Central memory CD8-positive, alpha-beta T cell (primary cell): Measurements from ENCODE around the gene DNAAF6.

Experiments
- ATAC-seq: fragments of 150-1000 bp; cut with Tn5 transposase; replicated peaks from 2 replicates; pipeline ENCODE4 v1.10.0; 2022; ENCODE audit warnings: mild to moderate bottlenecking, moderate FRiP score, moderate number of reproducible peaks; ENCODE audit not compliant: poor library complexity, severe bottlenecking; ENCODE audit errors: extremely low read depth
- DNase-seq, 2 donors: peaks; one replicate each; pipeline ENCODE4 v3.0.0; 2021; ENCODE audit warnings: low spot score in 2 of 2
- H3K27ac Mint-ChIP-seq: one replicate; pipeline ENCODE4 v1.8.0; 2022; ENCODE audit warnings: low read depth, mild to moderate bottlenecking, moderate library complexity, mixed read lengths
- H3K27me3 Mint-ChIP-seq: one replicate; pipeline ENCODE4 v1.8.0; 2022; ENCODE audit warnings: mixed read lengths
- H3K36me3 Mint-ChIP-seq: one replicate; pipeline ENCODE4 v1.8.0; 2022; ENCODE audit warnings: mild to moderate bottlenecking, moderate library complexity, mixed read lengths; ENCODE audit not compliant: insufficient read depth
- H3K4me1 Mint-ChIP-seq: one replicate; pipeline ENCODE4 v1.8.0; 2022; ENCODE audit warnings: mixed read lengths
- H3K4me3 Mint-ChIP-seq: one replicate; pipeline ENCODE4 v1.8.0; 2022; ENCODE audit warnings: mild to moderate bottlenecking, moderate library complexity, mixed read lengths
- H3K9me3 Mint-ChIP-seq: one replicate; pipeline ENCODE4 v1.8.0; 2022; ENCODE audit warnings: mixed read lengths

Gene DNAAF6

GRCh38 chrX:107207943-107208342 lies 1.5 kb downstream of the DNAAF6 start:
- H3K9me3 Mint-ChIP-seq = no peaks in the 10 kb centered on the region
- H3K4me1 Mint-ChIP-seq = no peaks in the 10 kb centered on the region
- H3K27ac Mint-ChIP-seq = no peak overlapping the region
- ATAC-seq (no peak), DNase-seq (no peak)
- H3K4me3 Mint-ChIP-seq = no peak overlapping the region
- H3K36me3 Mint-ChIP-seq = peaks cover 5% of the 10 kb centered on the region
- no peaks in the 10 kb centered on the region for H3K27me3 Mint-ChIP-seq

- Mint-ChIP-seq H3K27me3 (no peaks in the 10 kb centered on the region), H3K4me3 (no peak overlapping the region), H3K36me3 (no peaks in the 10 kb centered on the region), H3K27ac (no peak overlapping the region), H3K4me1 (no peaks in the 10 kb centered on the region), H3K9me3 (no peaks in the 10 kb centered on the region)
- ATAC-seq (no peak), DNase-seq (no peak)
These were observed 7.1 kb downstream of the DNAAF6 start for GRCh38 chrX:107213477-107213876.

- Mint-ChIP-seq H3K4me3 (no peak overlapping the region), H3K27ac (no peak overlapping the region), H3K9me3 (no peaks in the 10 kb centered on the region), H3K36me3 (no peaks in the 10 kb centered on the region), H3K27me3 (no peaks in the 10 kb centered on the region), H3K4me1 (no peaks in the 10 kb centered on the region)
- ATAC-seq = no peak
- no peak for DNase-seq
These were observed 20.3 kb downstream of the DNAAF6 start for GRCh38 chrX:107226757-107227156.

- Mint-ChIP-seq H3K36me3 (no peaks in the 10 kb centered on the region), H3K27ac (no peak overlapping the region), H3K9me3 (no peaks in the 10 kb centered on the region), H3K27me3 (peaks cover 9% of the 10 kb centered on the region), H3K4me3 (no peak overlapping the region), H3K4me1 (no peaks in the 10 kb centered on the region)
- DNase-seq = no peak
- no peak for ATAC-seq
These were observed 21.5 kb downstream of the DNAAF6 start for GRCh38 chrX:107227780-107228485.

DNA sequence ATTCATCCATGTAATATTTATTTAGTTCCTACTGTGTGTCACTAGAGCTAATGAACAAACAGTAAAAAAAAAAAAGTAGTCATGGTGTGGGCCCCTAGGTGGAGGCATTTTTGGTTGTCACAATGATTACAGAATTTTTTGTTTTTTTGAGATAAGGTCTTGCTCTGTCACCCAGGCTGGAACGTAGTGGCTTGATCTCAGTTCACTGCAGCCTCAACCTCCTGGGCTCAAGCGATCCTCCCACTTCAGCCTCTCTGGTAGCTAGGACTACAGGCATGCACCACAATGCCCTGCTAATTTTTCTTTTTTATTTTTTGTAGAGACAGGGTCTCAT lies 22.0 kb downstream of the DNAAF6 start:
- no peak for DNase-seq
- peaks cover 14% of the 10 kb centered on the region for H3K27me3 Mint-ChIP-seq
- H3K4me1 Mint-ChIP-seq = no peaks in the 10 kb centered on the region
- no peak overlapping the region for H3K4me3 Mint-ChIP-seq
- no peaks in the 10 kb centered on the region for H3K36me3 Mint-ChIP-seq
- no peak overlapping the region for H3K27ac Mint-ChIP-seq
- ATAC-seq = no peak
- no peaks in the 10 kb centered on the region for H3K9me3 Mint-ChIP-seq

- ATAC-seq (no peak), DNase-seq (no peak)
- peaks cover 2% of the 10 kb centered on the region for H3K36me3 Mint-ChIP-seq
- H3K4me3 Mint-ChIP-seq = no peak overlapping the region
- H3K27ac Mint-ChIP-seq = no peak overlapping the region
- peaks cover 11% of the 10 kb centered on the region for H3K27me3 Mint-ChIP-seq
- no peaks in the 10 kb centered on the region for H3K4me1 Mint-ChIP-seq
- no peaks in the 10 kb centered on the region for H3K9me3 Mint-ChIP-seq
These were observed 66.1 kb downstream of the DNAAF6 start for GRCh38 chrX:107272431-107272921.

- peaks cover 2% of the 10 kb centered on the region for H3K36me3 Mint-ChIP-seq
- H3K27ac Mint-ChIP-seq = no peak overlapping the region
- ATAC-seq = no peak
- H3K27me3 Mint-ChIP-seq = peaks cover 23% of the 10 kb centered on the region
- no peak for DNase-seq
- no peaks in the 10 kb centered on the region for H3K9me3 Mint-ChIP-seq
- H3K4me3 Mint-ChIP-seq = no peak overlapping the region
- no peaks in the 10 kb centered on the region for H3K4me1 Mint-ChIP-seq
These were observed 67.4 kb downstream of the DNAAF6 start for GRCh38 chrX:107273795-107274194.

- no peaks in the 10 kb centered on the region for H3K4me1 Mint-ChIP-seq
- H3K36me3 Mint-ChIP-seq = no peaks in the 10 kb centered on the region
- H3K9me3 Mint-ChIP-seq = no peaks in the 10 kb centered on the region
- no peak overlapping the region for H3K4me3 Mint-ChIP-seq
- H3K27ac Mint-ChIP-seq = no peak overlapping the region
- DNase-seq (no peak), ATAC-seq (no peak)
- H3K27me3 Mint-ChIP-seq = peaks cover 19% of the 10 kb centered on the region
These were observed 82.3 kb downstream of the DNAAF6 start for GRCh38 chrX:107288676-107289075.

- no peak for DNase-seq
- Mint-ChIP-seq H3K4me3 (no peak overlapping the region), H3K27ac (no peak overlapping the region), H3K4me1 (no peaks in the 10 kb centered on the region), H3K9me3 (no peaks in the 10 kb centered on the region), H3K27me3 (peaks cover 19% of the 10 kb centered on the region), H3K36me3 (no peaks in the 10 kb centered on the region)
- no peak for ATAC-seq
These were observed 83.6 kb downstream of the DNAAF6 start for GRCh38 chrX:107290019-107290418.

- Mint-ChIP-seq H3K27ac (no peak overlapping the region), H3K4me3 (no peak overlapping the region), H3K27me3 (peaks cover 38% of the 10 kb centered on the region), H3K36me3 (no peaks in the 10 kb centered on the region), H3K4me1 (no peaks in the 10 kb centered on the region), H3K9me3 (no peaks in the 10 kb centered on the region)
- DNase-seq (no peak), ATAC-seq (no peak)
These were observed 86.6 kb downstream of the DNAAF6 start for GRCh38 chrX:107293056-107293455.
